Stimulated activated CD4-positive, alpha-beta T cell treated with anti-CD3 and anti-CD28 coated beads, TNF-alpha, amount 100 ng/mL, for 1 hour (primary cell): ENCODE results near the gene E2F6.

ENCODE experiments used
- DNase-seq, 3 donors: peaks; one replicate each; pipeline ENCODE4 v3.0.0-alpha.2; 2020; ENCODE audit warnings: low read depth in 3 of 3, low spot score in 1 of 3

The E2F6 gene

GRCh38 chr2:11395389-11395788, 70.6 kb downstream of the E2F6 start:
- no peak for DNase-seq
